Progenitor cell of endocrine pancreas (in vitro differentiated cells): ENCODE measurements around the gene PPP1R16B. TPM values are rescaled to one million over a fixed set of nuclear protein-coding genes. Genes with fewer than 3 reads are reported as not detected.

ENCODE experiments used
- DNase-seq: peaks from one replicate; pipeline ENCODE4 v3.0.0; 2021; ENCODE audit warnings: low spot score; ENCODE audit not compliant: unreplicated experiment
- H3K27ac Mint-ChIP-seq: 2 replicates; pipeline ENCODE4 v1.8.0; 2021; ENCODE audit warnings: mild to moderate bottlenecking, moderate library complexity, mixed read lengths
- H3K27me3 Mint-ChIP-seq: 2 replicates; pipeline ENCODE4 v1.8.0; 2021; ENCODE audit warnings: mixed read lengths
- H3K36me3 Mint-ChIP-seq: 2 replicates; pipeline ENCODE4 v1.8.0; 2022; ENCODE audit warnings: mixed read lengths; ENCODE audit not compliant: insufficient read depth
- H3K4me1 Mint-ChIP-seq: 2 replicates; pipeline ENCODE4 v1.8.0; 2021; ENCODE audit warnings: low read depth, mixed read lengths
- H3K4me3 Mint-ChIP-seq: 2 replicates; pipeline ENCODE4 v1.8.0; 2021; ENCODE audit warnings: low read depth, mild to moderate bottlenecking, moderate library complexity, mixed read lengths
- H3K9me3 Mint-ChIP-seq: 2 replicates; pipeline ENCODE4 v1.8.0; 2021; ENCODE audit warnings: low read depth, mixed read lengths
- CTCF ChIP-seq: fragments of 200-600 bp; sonication (generic); IDR thresholded peaks from one replicate; pipeline ENCODE4 v1.5.0; 2021; ENCODE audit warnings: antibody characterized with exemption, mild to moderate bottlenecking; ENCODE audit not compliant: unreplicated experiment
- total RNA-seq: library from RNA; stranded (reverse); gene quantifications from 2 replicates; pipeline ENCODE4 v1.2.1, GENCODE V29; 2021

Gene PPP1R16B
- total RNA-seq, 1 donor from 2014 or later, result not detected

- H3K27ac Mint-ChIP-seq, result no peak overlapping the region
- no peaks in the 10 kb centered on the region for H3K27me3 Mint-ChIP-seq
- no peaks in the 10 kb centered on the region for H3K36me3 Mint-ChIP-seq
- no peak overlapping the region for H3K4me3 Mint-ChIP-seq
- no peak for DNase-seq
- H3K9me3 Mint-ChIP-seq, result no peaks in the 10 kb centered on the region
- H3K4me1 Mint-ChIP-seq, result peaks cover 7% of the 10 kb centered on the region
- TF ChIP-seq CTCF, result no peak
Measured at GRCh38 chr20:38782275-38782674, 23.2 kb upstream of the PPP1R16B start.

GRCh38 chr20:38787870-38788269, 17.6 kb upstream of the PPP1R16B start:
- H3K4me3 Mint-ChIP-seq, result no peak overlapping the region
- no peak overlapping the region for H3K27ac Mint-ChIP-seq
- no peaks in the 10 kb centered on the region for H3K4me1 Mint-ChIP-seq
- no peaks in the 10 kb centered on the region for H3K36me3 Mint-ChIP-seq
- no peaks in the 10 kb centered on the region for H3K27me3 Mint-ChIP-seq
- no peaks in the 10 kb centered on the region for H3K9me3 Mint-ChIP-seq
- TF ChIP-seq CTCF, result no peak
- DNase-seq, result no peak

GRCh38 chr20:38789503-38790199, 15.8 kb upstream of the PPP1R16B start:
- H3K4me1 Mint-ChIP-seq, result no peaks in the 10 kb centered on the region
- no peak overlapping the region for H3K4me3 Mint-ChIP-seq
- TF ChIP-seq CTCF, result no peak
- H3K9me3 Mint-ChIP-seq, result no peaks in the 10 kb centered on the region
- H3K27me3 Mint-ChIP-seq, result no peaks in the 10 kb centered on the region
- no peak for DNase-seq
- no peak overlapping the region for H3K27ac Mint-ChIP-seq
- no peaks in the 10 kb centered on the region for H3K36me3 Mint-ChIP-seq

- no peaks in the 10 kb centered on the region for H3K9me3 Mint-ChIP-seq
- H3K27ac Mint-ChIP-seq, result no peak overlapping the region
- H3K4me1 Mint-ChIP-seq, result no peaks in the 10 kb centered on the region
- DNase-seq, result no peak
- no peaks in the 10 kb centered on the region for H3K27me3 Mint-ChIP-seq
- H3K4me3 Mint-ChIP-seq, result no peak overlapping the region
- peak; percentile 72 for TF ChIP-seq CTCF
- no peaks in the 10 kb centered on the region for H3K36me3 Mint-ChIP-seq
Measured at GRCh38 chr20:38790200-38791053, 15.1 kb upstream of the PPP1R16B start.

- H3K27me3 Mint-ChIP-seq, result no peaks in the 10 kb centered on the region
- H3K27ac Mint-ChIP-seq, result no peak overlapping the region
- H3K36me3 Mint-ChIP-seq, result no peaks in the 10 kb centered on the region
- H3K4me1 Mint-ChIP-seq, result no peaks in the 10 kb centered on the region
- TF ChIP-seq CTCF, result no peak
- no peak for DNase-seq
- no peaks in the 10 kb centered on the region for H3K9me3 Mint-ChIP-seq
- H3K4me3 Mint-ChIP-seq, result no peak overlapping the region
Measured at GRCh38 chr20:38791291-38791690, 14.2 kb upstream of the PPP1R16B start.
